GM23338 (cell line): ENCODE data around the gene THRA. TPM values are rescaled to one million over a fixed set of nuclear protein-coding genes. Genes with fewer than 3 reads are reported as not detected.
A peak's percentile ranks its signal among the peaks of the same experiment; 100 is the strongest.

ENCODE experiments used
- ATAC-seq: fragments of 200-7000 bp; cut with Tn5 transposase; 3 replicates; pipeline ENCODE4 v1.9.1; 2020
- DNase-seq: peaks from one replicate; pipeline ENCODE4 v3.0.0-alpha.2; 2015; ENCODE audit warnings: low spot score
- H2AFZ ChIP-seq: fragments of 200-600 bp; sonication (generic); 2 replicates; pipeline ENCODE4 v1.8.0; 2016; ENCODE audit warnings: antibody characterized with exemption, mild to moderate bottlenecking, moderate library complexity
- H3F3A ChIP-seq: fragments of 200-600 bp; sonication (generic); replicated peaks from 2 replicates; pipeline ENCODE4 v1.8.0; 2017; ENCODE audit warnings: antibody characterized with exemption, mixed run types, low read depth
- H3K27ac ChIP-seq: fragments of 200-600 bp; sonication (generic); 2 replicates; pipeline ENCODE4 v1.6.1; 2016; ENCODE audit warnings: low read depth
- H3K27me3 ChIP-seq: fragments of 200-600 bp; sonication (generic); 2 replicates; pipeline ENCODE4 v1.8.0; 2016; ENCODE audit warnings: mild to moderate bottlenecking, mixed run types, moderate library complexity; ENCODE audit not compliant: insufficient read depth
- H3K36me3 ChIP-seq: fragments of 200-600 bp; sonication (generic); 2 replicates; pipeline ENCODE4 v1.8.0; 2016; ENCODE audit warnings: mild to moderate bottlenecking; ENCODE audit not compliant: insufficient read depth
- H3K4me1 ChIP-seq: fragments of 200-600 bp; sonication (generic); 2 replicates; pipeline ENCODE4 v1.8.0; 2016; ENCODE audit warnings: mild to moderate bottlenecking, moderate library complexity; ENCODE audit not compliant: insufficient read depth
- H3K4me2 ChIP-seq: fragments of 200-600 bp; sonication (generic); 2 replicates; pipeline ENCODE4 v1.7.1; 2017; ENCODE audit warnings: mixed run types
- H3K4me3 ChIP-seq: fragments of 200-600 bp; sonication (generic); 2 replicates; pipeline ENCODE4 v1.6.1; 2016; ENCODE audit warnings: mixed run types
- H3K79me2 ChIP-seq: fragments of 200-600 bp; sonication (generic); replicated peaks from 2 replicates; pipeline ENCODE4 v1.8.0; 2017; ENCODE audit warnings: mild to moderate bottlenecking; ENCODE audit not compliant: insufficient read depth
- H3K9me2 ChIP-seq: fragments of 200-600 bp; sonication (generic); 2 replicates; pipeline ENCODE4 v1.8.0; 2017; ENCODE audit not compliant: insufficient read depth
- H4K20me1 ChIP-seq: fragments of 200-600 bp; sonication (generic); replicated peaks from 2 replicates; pipeline ENCODE4 v1.8.0; 2017; ENCODE audit warnings: mild to moderate bottlenecking; ENCODE audit not compliant: insufficient read depth
- H3K27ac Mint-ChIP-seq: 2 replicates; pipeline ENCODE4 v1.8.0; 2020; ENCODE audit warnings: inconsistent platforms, mild to moderate bottlenecking, moderate library complexity, mixed read lengths
- H3K27me3 Mint-ChIP-seq: 3 replicates; pipeline ENCODE4 v1.8.0; 2022; ENCODE audit warnings: low read depth, mild to moderate bottlenecking, moderate library complexity, mixed read lengths, inconsistent platforms; ENCODE audit not compliant: insufficient read depth, poor library complexity
- H3K36me3 Mint-ChIP-seq: 3 replicates; pipeline ENCODE4 v1.8.0; 2021; ENCODE audit warnings: low read depth, mild to moderate bottlenecking, inconsistent platforms, moderate library complexity, mixed read lengths
- H3K4me1 Mint-ChIP-seq: 3 replicates; pipeline ENCODE4 v1.8.0; 2020; ENCODE audit warnings: mild to moderate bottlenecking, inconsistent platforms, mixed read lengths
- H3K4me3 Mint-ChIP-seq: 3 replicates; pipeline ENCODE4 v1.8.0; 2021; ENCODE audit warnings: moderate library complexity, mild to moderate bottlenecking, inconsistent platforms, mixed read lengths
- H3K9me3 Mint-ChIP-seq: 3 replicates; pipeline ENCODE4 v1.8.0; 2020; ENCODE audit warnings: moderate library complexity, mild to moderate bottlenecking, inconsistent platforms, mixed read lengths
- CREB1 ChIP-seq: fragments of 250-450 bp; sonication (Bioruptor Pico); IDR thresholded peaks from 2 replicates; pipeline ENCODE4 v1.5.0; 2020; ENCODE audit warnings: low read depth, mild to moderate bottlenecking, moderate library complexity
- EZH2 ChIP-seq: fragments of 200-600 bp; sonication (generic); IDR thresholded peaks from one replicate; pipeline ENCODE4 v1.8.0; 2017; ENCODE audit warnings: antibody characterized with exemption, mild to moderate bottlenecking, low read depth; ENCODE audit not compliant: unreplicated experiment
- EZH2phosphoT487 ChIP-seq: fragments of 200-600 bp; sonication (generic); IDR thresholded peaks from one replicate; pipeline ENCODE4 v1.8.1; 2018; ENCODE audit warnings: antibody characterized with exemption; ENCODE audit not compliant: unreplicated experiment
- JUNB ChIP-seq: IDR thresholded peaks from one replicate; pipeline ENCODE4 v1.6.1; 2016; ENCODE audit warnings: antibody characterized with exemption; ENCODE audit not compliant: unreplicated experiment
- NANOG ChIP-seq: IDR thresholded peaks from 2 replicates; pipeline ENCODE4 v1.6.1; 2016; ENCODE audit warnings: antibody characterized with exemption, borderline replicate concordance
- POLR2AphosphoS5 ChIP-seq: IDR thresholded peaks from 2 replicates; pipeline ENCODE4 v1.6.1; 2016; ENCODE audit warnings: antibody characterized with exemption, low read depth
- STAT1 ChIP-seq: IDR thresholded peaks from one replicate; pipeline ENCODE4 v1.6.1; 2016; ENCODE audit warnings: antibody characterized with exemption; ENCODE audit not compliant: unreplicated experiment
- ZNF114 ChIP-seq: fragments of 250-450 bp; sonication (Bioruptor Pico); IDR thresholded peaks from 2 replicates; pipeline ENCODE4 v1.5.0; 2020; ENCODE audit warnings: mild to moderate bottlenecking, moderate library complexity
- ZNF331 ChIP-seq: fragments of 250-450 bp; sonication (Bioruptor Pico); IDR thresholded peaks from 2 replicates; pipeline ENCODE4 v1.5.0; 2020; ENCODE audit warnings: low read depth, mild to moderate bottlenecking, moderate library complexity
- polyA plus RNA-seq: library from polyadenylated mRNA; unstranded; fragments of >200 nt; fragmentation: Nextera tagmentation; extraction: Ambion mirVana; gene quantifications from 2 replicates; pipeline ENCODE4 v1.2.1, GENCODE V29; 2016
- total RNA-seq: library from RNA; depleted of rRNA; stranded (reverse); fragments of >200 nt; shearing (Covaris generic); gene quantifications from 2 replicates; pipeline ENCODE4 v1.2.3, GENCODE V29; 2014
- TF ChIP-seq, protein P1 (sequence below), 2 experiments: fragments of 200-600 bp in 1 of 2; sonication (generic) in 1 of 2; conservative IDR thresholded peaks; 2 replicates each; pipeline versions ENCODE4 v1.5.1 to v1.6.1; 2016 to 2017; ENCODE audit warnings: antibody characterized with exemption in 2 of 2, low read depth in 2 of 2, mild to moderate bottlenecking in 2 of 2, moderate library complexity in 1 of 2
- TF ChIP-seq, protein P2 (sequence below): fragments of 250-450 bp; sonication (Bioruptor Pico); IDR thresholded peaks from 2 replicates; pipeline ENCODE4 v1.5.0; 2020; ENCODE audit warnings: mild to moderate bottlenecking, moderate library complexity
- TF ChIP-seq, protein P3 (sequence below): IDR thresholded peaks from one replicate; pipeline ENCODE4 v1.6.1; 2018; ENCODE audit warnings: antibody characterized with exemption; ENCODE audit not compliant: unreplicated experiment

THRA gene
- total and polyA plus RNA-seq, 2 experiments from 2014 or later = 3.4 to 10.5 TPM

DNA sequence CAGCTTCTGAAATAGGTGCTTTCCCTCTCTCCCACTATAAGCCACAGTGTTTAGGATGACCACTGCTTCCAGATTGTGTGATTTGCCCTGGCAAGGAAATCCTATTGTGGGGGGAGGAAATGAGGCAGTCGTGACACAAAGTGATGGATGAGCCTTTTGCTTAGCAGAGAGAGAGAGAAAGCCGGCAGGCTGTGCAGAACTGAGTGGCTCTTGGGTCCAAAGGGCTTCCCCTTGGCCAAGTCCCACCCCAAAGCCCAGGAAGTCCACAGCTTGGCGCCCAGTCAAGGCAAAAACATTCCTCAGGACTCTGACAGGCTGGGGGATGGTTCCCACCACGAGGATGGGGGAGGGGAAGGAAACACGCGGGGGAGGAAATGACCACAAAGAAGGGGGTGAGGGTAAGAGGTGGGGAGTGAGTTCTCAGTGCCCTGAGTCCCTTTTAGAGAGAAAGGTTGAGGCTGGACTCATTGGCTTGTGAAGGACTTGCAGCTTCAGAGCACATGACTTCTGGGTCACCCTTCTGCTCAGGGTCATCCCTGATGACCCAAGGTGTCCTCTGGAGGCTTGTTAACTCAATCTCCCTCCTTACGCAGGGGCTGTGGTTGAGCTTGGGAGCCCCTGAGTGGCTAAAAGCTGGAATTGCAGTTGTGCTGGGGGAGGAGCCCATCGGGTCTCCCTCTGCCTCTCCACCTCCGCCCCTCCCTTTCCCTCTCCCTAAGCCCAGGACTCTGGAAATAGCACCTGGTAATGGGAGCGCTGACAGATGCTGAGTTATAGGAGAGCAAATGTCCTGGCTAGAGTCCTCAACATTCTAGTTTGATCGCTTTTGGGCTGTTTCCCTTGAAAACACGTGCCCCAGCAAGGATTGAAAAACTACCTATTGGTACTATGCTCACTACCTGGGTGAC is 48.7 kb downstream of the THRA start:
- Histone ChIP-seq H3K27ac (no peak overlapping the region), H3F3A (peaks cover 14% of the 10 kb centered on the region; the same call in 1 of the 2 replicates), H3K27me3 (peaks cover 17% of the 10 kb centered on the region), H3K4me3 (peak overlapping the region; percentile 26; the same call in 1 of the 2 replicates), H3K79me2 (no peaks in the 10 kb centered on the region), H3K9me2 (no peaks in the 10 kb centered on the region), H2AFZ (no peak overlapping the region), H3K36me3 (no peaks in the 10 kb centered on the region), H4K20me1 (no peaks in the 10 kb centered on the region), H3K4me2 (peak overlapping the region; percentile 72), H3K4me1 (peaks cover 74% of the 10 kb centered on the region)
- peaks cover 5% of the 10 kb centered on the region; the same call in 2 of the 3 replicates for H3K36me3 Mint-ChIP-seq
- peaks cover 80% of the 10 kb centered on the region for H3K4me1 Mint-ChIP-seq
- no peaks in the 10 kb centered on the region for H3K9me3 Mint-ChIP-seq
- peak overlapping the region; percentile 98 for H3K27ac Mint-ChIP-seq
- DNase-seq (peak; percentile 97), ATAC-seq (peak; percentile 58)
- peak; percentile 40; the same call in 1 of the 2 replicates for TF ChIP-seq CREB1 (CRISPR knock-in tag)
- no peak for TF ChIP-seq STAT1
- no peak for TF ChIP-seq JUNB
- TF ChIP-seq, protein P1, sequence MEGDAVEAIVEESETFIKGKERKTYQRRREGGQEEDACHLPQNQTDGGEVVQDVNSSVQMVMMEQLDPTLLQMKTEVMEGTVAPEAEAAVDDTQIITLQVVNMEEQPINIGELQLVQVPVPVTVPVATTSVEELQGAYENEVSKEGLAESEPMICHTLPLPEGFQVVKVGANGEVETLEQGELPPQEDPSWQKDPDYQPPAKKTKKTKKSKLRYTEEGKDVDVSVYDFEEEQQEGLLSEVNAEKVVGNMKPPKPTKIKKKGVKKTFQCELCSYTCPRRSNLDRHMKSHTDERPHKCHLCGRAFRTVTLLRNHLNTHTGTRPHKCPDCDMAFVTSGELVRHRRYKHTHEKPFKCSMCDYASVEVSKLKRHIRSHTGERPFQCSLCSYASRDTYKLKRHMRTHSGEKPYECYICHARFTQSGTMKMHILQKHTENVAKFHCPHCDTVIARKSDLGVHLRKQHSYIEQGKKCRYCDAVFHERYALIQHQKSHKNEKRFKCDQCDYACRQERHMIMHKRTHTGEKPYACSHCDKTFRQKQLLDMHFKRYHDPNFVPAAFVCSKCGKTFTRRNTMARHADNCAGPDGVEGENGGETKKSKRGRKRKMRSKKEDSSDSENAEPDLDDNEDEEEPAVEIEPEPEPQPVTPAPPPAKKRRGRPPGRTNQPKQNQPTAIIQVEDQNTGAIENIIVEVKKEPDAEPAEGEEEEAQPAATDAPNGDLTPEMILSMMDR (conservative IDR thresholded peaks at IDR 0.05; ENCODE audit: low read depth in 2 of 2) = peak; percentile 72 to 94
- TF ChIP-seq, protein P2, sequence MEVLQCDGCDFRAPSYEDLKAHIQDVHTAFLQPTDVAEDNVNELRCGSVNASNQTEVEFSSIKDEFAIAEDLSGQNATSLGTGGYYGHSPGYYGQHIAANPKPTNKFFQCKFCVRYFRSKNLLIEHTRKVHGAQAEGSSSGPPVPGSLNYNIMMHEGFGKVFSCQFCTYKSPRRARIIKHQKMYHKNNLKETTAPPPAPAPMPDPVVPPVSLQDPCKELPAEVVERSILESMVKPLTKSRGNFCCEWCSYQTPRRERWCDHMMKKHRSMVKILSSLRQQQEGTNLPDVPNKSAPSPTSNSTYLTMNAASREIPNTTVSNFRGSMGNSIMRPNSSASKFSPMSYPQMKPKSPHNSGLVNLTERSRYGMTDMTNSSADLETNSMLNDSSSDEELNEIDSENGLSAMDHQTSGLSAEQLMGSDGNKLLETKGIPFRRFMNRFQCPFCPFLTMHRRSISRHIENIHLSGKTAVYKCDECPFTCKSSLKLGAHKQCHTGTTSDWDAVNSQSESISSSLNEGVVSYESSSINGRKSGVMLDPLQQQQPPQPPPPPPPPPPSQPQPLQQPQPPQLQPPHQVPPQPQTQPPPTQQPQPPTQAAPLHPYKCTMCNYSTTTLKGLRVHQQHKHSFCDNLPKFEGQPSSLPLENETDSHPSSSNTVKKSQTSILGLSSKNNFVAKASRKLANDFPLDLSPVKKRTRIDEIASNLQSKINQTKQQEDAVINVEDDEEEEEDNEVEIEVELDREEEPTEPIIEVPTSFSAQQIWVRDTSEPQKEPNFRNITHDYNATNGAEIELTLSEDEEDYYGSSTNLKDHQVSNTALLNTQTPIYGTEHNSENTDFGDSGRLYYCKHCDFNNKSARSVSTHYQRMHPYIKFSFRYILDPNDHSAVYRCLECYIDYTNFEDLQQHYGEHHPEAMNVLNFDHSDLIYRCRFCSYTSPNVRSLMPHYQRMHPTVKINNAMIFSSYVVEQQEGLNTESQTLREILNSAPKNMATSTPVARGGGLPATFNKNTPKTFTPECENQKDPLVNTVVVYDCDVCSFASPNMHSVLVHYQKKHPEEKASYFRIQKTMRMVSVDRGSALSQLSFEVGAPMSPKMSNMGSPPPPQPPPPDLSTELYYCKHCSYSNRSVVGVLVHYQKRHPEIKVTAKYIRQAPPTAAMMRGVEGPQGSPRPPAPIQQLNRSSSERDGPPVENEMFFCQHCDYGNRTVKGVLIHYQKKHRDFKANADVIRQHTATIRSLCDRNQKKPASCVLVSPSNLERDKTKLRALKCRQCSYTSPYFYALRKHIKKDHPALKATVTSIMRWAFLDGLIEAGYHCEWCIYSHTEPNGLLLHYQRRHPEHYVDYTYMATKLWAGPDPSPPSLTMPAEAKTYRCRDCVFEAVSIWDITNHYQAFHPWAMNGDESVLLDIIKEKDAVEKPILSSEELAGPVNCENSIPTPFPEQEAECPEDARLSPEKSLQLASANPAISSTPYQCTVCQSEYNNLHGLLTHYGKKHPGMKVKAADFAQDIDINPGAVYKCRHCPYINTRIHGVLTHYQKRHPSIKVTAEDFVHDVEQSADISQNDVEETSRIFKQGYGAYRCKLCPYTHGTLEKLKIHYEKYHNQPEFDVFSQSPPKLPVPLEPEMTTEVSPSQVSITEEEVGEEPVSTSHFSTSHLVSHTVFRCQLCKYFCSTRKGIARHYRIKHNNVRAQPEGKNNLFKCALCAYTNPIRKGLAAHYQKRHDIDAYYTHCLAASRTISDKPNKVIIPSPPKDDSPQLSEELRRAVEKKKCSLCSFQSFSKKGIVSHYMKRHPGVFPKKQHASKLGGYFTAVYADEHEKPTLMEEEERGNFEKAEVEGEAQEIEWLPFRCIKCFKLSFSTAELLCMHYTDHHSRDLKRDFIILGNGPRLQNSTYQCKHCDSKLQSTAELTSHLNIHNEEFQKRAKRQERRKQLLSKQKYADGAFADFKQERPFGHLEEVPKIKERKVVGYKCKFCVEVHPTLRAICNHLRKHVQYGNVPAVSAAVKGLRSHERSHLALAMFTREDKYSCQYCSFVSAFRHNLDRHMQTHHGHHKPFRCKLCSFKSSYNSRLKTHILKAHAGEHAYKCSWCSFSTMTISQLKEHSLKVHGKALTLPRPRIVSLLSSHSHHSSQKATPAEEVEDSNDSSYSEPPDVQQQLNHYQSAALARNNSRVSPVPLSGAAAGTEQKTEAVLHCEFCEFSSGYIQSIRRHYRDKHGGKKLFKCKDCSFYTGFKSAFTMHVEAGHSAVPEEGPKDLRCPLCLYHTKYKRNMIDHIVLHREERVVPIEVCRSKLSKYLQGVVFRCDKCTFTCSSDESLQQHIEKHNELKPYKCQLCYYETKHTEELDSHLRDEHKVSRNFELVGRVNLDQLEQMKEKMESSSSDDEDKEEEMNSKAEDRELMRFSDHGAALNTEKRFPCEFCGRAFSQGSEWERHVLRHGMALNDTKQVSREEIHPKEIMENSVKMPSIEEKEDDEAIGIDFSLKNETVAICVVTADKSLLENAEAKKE = no peak; the same call in 1 of the 2 replicates
- TF ChIP-seq POLR2AphosphoS5 = 0 out of 2 replicates have a peak, but pooled peaks have one; percentile 34
- TF ChIP-seq, protein P3, sequence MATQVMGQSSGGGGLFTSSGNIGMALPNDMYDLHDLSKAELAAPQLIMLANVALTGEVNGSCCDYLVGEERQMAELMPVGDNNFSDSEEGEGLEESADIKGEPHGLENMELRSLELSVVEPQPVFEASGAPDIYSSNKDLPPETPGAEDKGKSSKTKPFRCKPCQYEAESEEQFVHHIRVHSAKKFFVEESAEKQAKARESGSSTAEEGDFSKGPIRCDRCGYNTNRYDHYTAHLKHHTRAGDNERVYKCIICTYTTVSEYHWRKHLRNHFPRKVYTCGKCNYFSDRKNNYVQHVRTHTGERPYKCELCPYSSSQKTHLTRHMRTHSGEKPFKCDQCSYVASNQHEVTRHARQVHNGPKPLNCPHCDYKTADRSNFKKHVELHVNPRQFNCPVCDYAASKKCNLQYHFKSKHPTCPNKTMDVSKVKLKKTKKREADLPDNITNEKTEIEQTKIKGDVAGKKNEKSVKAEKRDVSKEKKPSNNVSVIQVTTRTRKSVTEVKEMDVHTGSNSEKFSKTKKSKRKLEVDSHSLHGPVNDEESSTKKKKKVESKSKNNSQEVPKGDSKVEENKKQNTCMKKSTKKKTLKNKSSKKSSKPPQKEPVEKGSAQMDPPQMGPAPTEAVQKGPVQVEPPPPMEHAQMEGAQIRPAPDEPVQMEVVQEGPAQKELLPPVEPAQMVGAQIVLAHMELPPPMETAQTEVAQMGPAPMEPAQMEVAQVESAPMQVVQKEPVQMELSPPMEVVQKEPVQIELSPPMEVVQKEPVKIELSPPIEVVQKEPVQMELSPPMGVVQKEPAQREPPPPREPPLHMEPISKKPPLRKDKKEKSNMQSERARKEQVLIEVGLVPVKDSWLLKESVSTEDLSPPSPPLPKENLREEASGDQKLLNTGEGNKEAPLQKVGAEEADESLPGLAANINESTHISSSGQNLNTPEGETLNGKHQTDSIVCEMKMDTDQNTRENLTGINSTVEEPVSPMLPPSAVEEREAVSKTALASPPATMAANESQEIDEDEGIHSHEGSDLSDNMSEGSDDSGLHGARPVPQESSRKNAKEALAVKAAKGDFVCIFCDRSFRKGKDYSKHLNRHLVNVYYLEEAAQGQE = no peak
- TF ChIP-seq EZH2 = no peak
- TF ChIP-seq ZNF114 (CRISPR knock-in tag) = no peak
- no peak for TF ChIP-seq EZH2phosphoT487
- no peak for TF ChIP-seq NANOG
- TF ChIP-seq ZNF331 (CRISPR knock-in tag) = no peak
- H3K4me3 Mint-ChIP-seq = peak overlapping the region; percentile 52
- peaks cover 31% of the 10 kb centered on the region for H3K27me3 Mint-ChIP-seq
